K562 treated with DMSO at 1 percent for 4 hours (cell line): Measurements from ENCODE around the gene NIPAL4. TPM values are rescaled to one million over a fixed set of nuclear protein-coding genes. Genes with fewer than 3 reads are reported as not detected.

Experiments
- total RNA-seq: library from RNA; unstranded; fragments of 300-600 nt; gene quantifications from 2 replicates; pipeline ENCODE4 v1.2.3, GENCODE V29; 2022; ENCODE audit not compliant: insufficient read depth

NIPAL4 gene
- not detected in 2 replicates for total RNA-seq

DNA sequence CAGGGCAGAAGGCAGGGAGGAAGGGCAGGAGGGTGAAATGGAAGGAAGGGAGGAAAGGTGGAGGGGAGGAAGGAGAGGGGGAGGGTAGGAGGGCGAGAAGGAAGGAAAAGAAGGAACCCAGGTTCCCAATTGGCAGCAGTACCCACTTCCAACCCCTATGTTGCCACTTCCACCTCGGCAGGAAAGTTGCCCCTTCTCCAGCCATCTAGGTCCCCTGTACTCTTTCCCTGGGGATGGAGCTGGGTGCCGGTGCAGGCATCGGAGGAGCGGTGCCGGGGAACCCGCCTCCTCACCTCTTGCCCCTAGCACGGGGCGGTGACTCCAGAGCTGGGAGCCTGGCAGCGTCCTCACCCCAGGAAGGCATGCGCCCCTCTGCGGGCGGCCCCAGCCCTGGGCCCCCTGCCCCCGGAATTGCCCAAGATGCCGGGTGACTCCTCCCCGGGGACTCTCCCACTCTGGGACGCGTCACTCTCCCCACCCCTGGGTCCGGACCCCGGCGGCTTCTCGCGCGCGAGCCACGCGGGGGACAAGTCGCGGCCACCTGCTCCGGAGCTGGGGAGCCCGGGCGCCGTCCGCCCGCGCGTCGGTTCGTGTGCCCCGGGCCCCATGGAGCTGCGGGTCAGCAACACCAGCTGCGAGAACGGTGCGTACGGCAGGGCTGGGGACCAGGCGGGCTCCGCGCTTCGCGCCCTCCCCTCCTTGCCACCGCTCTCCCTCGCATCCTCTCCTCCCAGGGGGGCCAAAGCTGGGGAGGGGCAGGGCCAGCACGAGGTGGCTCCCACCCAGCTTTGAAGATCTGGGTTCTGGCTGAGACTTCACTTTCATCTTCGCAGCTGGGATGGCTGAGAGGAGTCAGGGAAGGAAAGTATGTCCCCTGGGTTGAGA is at the start of gene NIPAL4:
NIPAL4 (plus strand) TSS at position 499 of the 885 bp plus-strand sequence; CDS start at position 607, 108 bp downstream.

Other genes with a start within 250 kb of the NIPAL4 start
- gene CYFIP2, start 194.1 kb upstream of the NIPAL4 start, total RNA-seq: 9.7 and 17.0 TPM in 2 replicates
- 6.4 and 6.6 TPM in 2 replicates for gene ADAM19, start 115.6 kb downstream of the NIPAL4 start, total RNA-seq
- gene SOX30, start 192.2 kb downstream of the NIPAL4 start, total RNA-seq: 0.53 and 0.87 TPM in 2 replicates
- gene C5orf52, start 211.3 kb downstream of the NIPAL4 start, total RNA-seq: not detected in 2 replicates